ENCODE data around the gene SRD5A1.
"Not testable (repeated sequence)": the region's sequence is repeated elsewhere in the genome, so short reads cannot be mapped to it uniquely, and the experiment has no call there.

SRD5A1 gene

GRCh38 chr5:6645571-6646362 lies 12.5 kb downstream of the SRD5A1 start:
- not testable (repeated sequence) for DNase-seq (ENCODE audit: low read depth, low spot score)

- DNase-seq (ENCODE audit: low read depth, low spot score): no peak
Measured at GRCh38 chr5:6649186-6649585, 15.9 kb downstream of the SRD5A1 start.

GRCh38 chr5:6649681-6650080 lies 16.4 kb downstream of the SRD5A1 start:
- DNase-seq (ENCODE audit: low read depth, low spot score): no peak

GRCh38 chr5:6652025-6652424 lies 18.8 kb downstream of the SRD5A1 start:
- DNase-seq (ENCODE audit: low read depth, low spot score): no peak

GRCh38 chr5:6655432-6655831 lies 22.2 kb downstream of the SRD5A1 start:
- DNase-seq (ENCODE audit: low read depth, low spot score): no peak

- no peak for DNase-seq (ENCODE audit: low read depth, low spot score)
Measured at GRCh38 chr5:6656680-6657079, 23.4 kb downstream of the SRD5A1 start.

- DNase-seq (ENCODE audit: low read depth, low spot score): no peak
Measured at GRCh38 chr5:6659941-6660684, 26.9 kb downstream of the SRD5A1 start.

GRCh38 chr5:6660688-6661087 lies 27.4 kb downstream of the SRD5A1 start:
- DNase-seq (ENCODE audit: low read depth, low spot score): no peak

GRCh38 chr5:6666762-6667161 lies 33.5 kb downstream of the SRD5A1 start:
- DNase-seq (ENCODE audit: low read depth, low spot score): no peak

- no peak for DNase-seq (ENCODE audit: low read depth, low spot score)
Measured at GRCh38 chr5:6667648-6668047, 34.4 kb downstream of the SRD5A1 start.

GRCh38 chr5:6668717-6669116 lies 35.5 kb downstream of the SRD5A1 start:
- DNase-seq (ENCODE audit: low read depth, low spot score): not testable (repeated sequence)

- no peak for DNase-seq (ENCODE audit: low read depth, low spot score)
Measured at GRCh38 chr5:6673031-6673430, 39.8 kb downstream of the SRD5A1 start.

- no peak for DNase-seq (ENCODE audit: low read depth, low spot score)
Measured at GRCh38 chr5:6673963-6674362, 40.7 kb downstream of the SRD5A1 start.

GRCh38 chr5:6674421-6674820 lies 41.2 kb downstream of the SRD5A1 start:
- no peak for DNase-seq (ENCODE audit: low read depth, low spot score)

- no peak for DNase-seq (ENCODE audit: low read depth, low spot score)
Measured at GRCh38 chr5:6674886-6675285, 41.6 kb downstream of the SRD5A1 start.

- DNase-seq (ENCODE audit: low read depth, low spot score): no peak
Measured at GRCh38 chr5:6675784-6676491, 42.7 kb downstream of the SRD5A1 start.

GRCh38 chr5:6676702-6677101 lies 43.5 kb downstream of the SRD5A1 start:
- DNase-seq (ENCODE audit: low read depth, low spot score): no peak

GRCh38 chr5:6678385-6678784 lies 45.1 kb downstream of the SRD5A1 start:
- no peak for DNase-seq (ENCODE audit: low read depth, low spot score)

GRCh38 chr5:6680922-6681321 lies 47.7 kb downstream of the SRD5A1 start:
- no peak for DNase-seq (ENCODE audit: low read depth, low spot score)

GRCh38 chr5:6681682-6682081 lies 48.4 kb downstream of the SRD5A1 start:
- no peak for DNase-seq (ENCODE audit: low read depth, low spot score)

GRCh38 chr5:6682239-6682638 lies 49.0 kb downstream of the SRD5A1 start:
- no peak for DNase-seq (ENCODE audit: low read depth, low spot score)

- no peak for DNase-seq (ENCODE audit: low read depth, low spot score)
Measured at GRCh38 chr5:6683241-6683640, 50.0 kb downstream of the SRD5A1 start.

Measured in brain pericyte (primary cell).